Left cardiac atrium (tissue), 4 donors: ENCODE results near the gene CTDSP1. TPM values are rescaled to one million over a fixed set of nuclear protein-coding genes. Genes with fewer than 3 reads are reported as not detected.

Experiments used
- ATAC-seq, 2 donors: fragments of 200-7000 bp; cut with Tn5 transposase; one replicate each; pipeline ENCODE4 v1.9.1; 2020; ENCODE audit warnings: mild to moderate bottlenecking in 2 of 2, moderate library complexity in 2 of 2
- DNase-seq: peaks from one replicate; pipeline ENCODE4 v3.0.0-alpha.2; 2020
- intact Hi-C, 2 donors: fragments of 100-400 bp; cut with DNase I; formaldehyde crosslinking; loops; one replicate each; pipeline versions ENCODE4 v1.14.1 to v1.15.1; 2022 to 2023
- total RNA-seq, 2 donors: library from RNA; stranded (reverse); fragmentation: NEBNext Ultra II Directional; extraction: Animal tissue kit (Norgen Biotek cat#: 25700); gene quantifications; one replicate each; pipeline ENCODE4 v1.2.1, GENCODE V29; 2021
- donor health status: DM: no; HTN: yes; CAD: no.
- donor health status: DM: no; HTN: yes; CAD: no; lungs with severe emphysema.
- donor health status: DM: yes; HTN: yes; CAD: no.
- donor health status: Dilated cardiomyopathy.

Gene CTDSP1
- total RNA-seq, 2 donors from 2014 or later: 101 to 106 TPM

GRCh38 chr2:218395826-218396687 lies 3.6 kb upstream of the CTDSP1 start:
- DNase-seq: peak; percentile 94
- intact Hi-C loops: loop anchor here (2.0 to 10.0 kb wide), 2 partner anchors 101 to 103 kb away; partner anchors contain the start of gene TMBIM1 (in 2 of the 2)

GRCh38 chr2:218396688-218397462 lies 2.8 kb upstream of the CTDSP1 start:
- DNase-seq (peak; percentile 84), ATAC-seq (peak; percentile 8 to 11)
- intact Hi-C loops: loop anchor here (2.0 to 10.0 kb wide), 2 partner anchors 102 to 104 kb away; partner anchors contain the start of gene TMBIM1 (in 2 of the 2)

More at GRCh38 chr2:218395826-218396687, 3.6 kb upstream of the CTDSP1 start:
- peak; percentile 66 to 71 for ATAC-seq

GRCh38 chr2:218397463-218397819 lies 2.2 kb upstream of the CTDSP1 start:
- intact Hi-C loops: loop anchor here (2.0 to 10.0 kb wide), 2 partner anchors 103 to 105 kb away; partner anchors contain the start of gene TMBIM1 (in 2 of the 2)
- DNase-seq: no peak
- no peak for ATAC-seq

- intact Hi-C loops: loop anchor here (2.0 to 10.0 kb wide), 2 partner anchors 103 to 105 kb away; partner anchors contain the start of gene TMBIM1 (in 2 of the 2)
- DNase-seq (peak; percentile 88), ATAC-seq (peak; percentile 12 to 21)
Measured at GRCh38 chr2:218397820-218398436, 1.7 kb upstream of the CTDSP1 start.

- ATAC-seq (peak; percentile 52 to 58), DNase-seq (peak; percentile 87)
- intact Hi-C loops: loop anchor here in 1 of 2 donors (10.0 kb wide), 1 partner anchor 104 kb away; the partner anchor contains the start of gene TMBIM1
Measured at GRCh38 chr2:218398437-218399390, 954 bp upstream of the CTDSP1 start.

DNA sequence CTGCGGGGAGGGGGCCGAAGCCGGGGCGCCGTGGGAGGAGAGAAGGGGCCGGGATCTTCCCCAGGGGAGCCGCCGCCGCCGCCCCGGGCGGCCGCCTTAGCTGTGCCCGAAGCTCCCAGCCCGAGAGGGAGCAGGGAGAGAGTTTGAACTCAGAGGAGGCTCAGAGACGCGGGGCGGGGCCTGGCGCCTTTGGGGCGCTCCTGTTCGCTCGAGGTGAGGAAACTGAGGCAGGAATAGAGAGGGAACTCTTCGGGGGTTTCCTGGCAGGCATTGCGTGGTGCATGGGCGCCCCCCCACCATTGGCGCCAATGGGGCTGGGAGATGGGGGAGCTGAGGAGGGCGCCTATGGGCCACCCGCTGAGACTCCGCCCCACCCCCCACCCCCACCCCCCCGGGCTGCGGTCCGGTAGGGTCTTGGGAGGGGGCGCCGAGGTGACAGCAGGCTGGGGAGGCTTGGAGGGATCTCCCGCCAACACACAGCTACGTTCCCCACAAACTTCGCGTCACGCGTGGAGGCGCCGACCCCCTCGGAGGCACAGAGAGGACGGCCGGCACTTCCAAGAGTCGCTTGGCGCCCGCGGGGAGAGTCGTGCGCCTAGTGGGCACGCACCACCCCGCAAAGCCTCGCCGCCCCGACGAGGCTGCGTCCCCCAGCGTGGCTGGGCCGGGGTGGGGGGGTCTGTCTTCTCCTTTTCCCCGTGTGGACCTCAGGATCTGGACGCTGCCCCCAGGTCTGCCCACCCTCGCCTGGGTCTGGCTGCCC lies 680 bp downstream of the CTDSP1 start:
- intact Hi-C loops: no loop called here
- DNase-seq (peak; percentile 60), ATAC-seq (peak in 1 of 2 donors; percentile 0)

GRCh38 chr2:218400930-218401881 lies 1.5 kb downstream of the CTDSP1 start:
- peak; percentile 36 for DNase-seq
- intact Hi-C loops: no loop called here
- ATAC-seq: no peak

- ATAC-seq (no peak), DNase-seq (peak; percentile 26)
- intact Hi-C loops: no loop called here
Measured at GRCh38 chr2:218401890-218402289, 2.2 kb downstream of the CTDSP1 start.

DNA sequence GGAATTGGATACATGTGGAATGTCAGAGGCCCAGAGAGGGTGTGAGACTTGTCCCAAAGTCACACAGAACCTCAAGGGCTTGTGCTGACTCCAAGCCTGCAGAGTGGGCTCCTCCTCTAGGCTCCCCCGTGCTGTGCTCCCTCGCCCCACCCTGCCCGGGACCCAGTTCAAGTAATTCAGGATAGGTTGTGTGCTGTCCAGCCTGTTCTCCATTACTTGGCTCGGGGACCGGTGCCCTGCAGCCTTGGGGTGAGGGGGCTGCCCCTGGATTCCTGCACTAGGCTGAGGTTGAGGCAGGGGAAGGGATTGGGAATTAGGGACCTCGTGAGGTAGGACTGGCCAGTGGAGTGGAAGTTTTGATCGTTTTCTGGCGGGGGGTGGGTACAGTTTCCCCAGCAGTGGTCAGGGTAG lies 2.8 kb downstream of the CTDSP1 start:
- ATAC-seq (no peak), DNase-seq (peak; percentile 25)
- intact Hi-C loops: no loop called here

- DNase-seq (peak; percentile 26), ATAC-seq (no peak)
- intact Hi-C loops: no loop called here
Measured at GRCh38 chr2:218402911-218403411, 3.3 kb downstream of the CTDSP1 start.

DNA sequence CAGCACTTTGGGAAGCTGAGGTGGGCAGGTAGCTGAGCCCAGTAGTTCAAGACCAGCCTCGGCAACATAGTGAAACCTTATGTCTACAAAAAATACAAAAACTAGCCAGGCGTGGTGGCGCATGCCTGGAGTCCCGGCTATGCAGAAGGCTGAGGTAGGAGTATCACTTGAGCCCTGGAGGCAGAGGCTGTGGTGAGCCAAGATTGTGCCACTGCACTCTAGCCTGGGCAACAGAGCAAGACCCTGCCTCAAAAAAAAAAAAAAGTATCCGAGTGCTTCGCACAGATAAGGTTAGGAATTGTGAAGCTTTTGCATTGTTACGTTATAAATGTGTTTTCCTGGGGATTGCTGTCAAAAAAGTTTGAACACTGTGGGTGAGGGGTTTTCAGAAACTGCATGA lies 4.1 kb downstream of the CTDSP1 start:
- intact Hi-C loops: no loop called here
- DNase-seq: no peak
- no peak for ATAC-seq

DNA sequence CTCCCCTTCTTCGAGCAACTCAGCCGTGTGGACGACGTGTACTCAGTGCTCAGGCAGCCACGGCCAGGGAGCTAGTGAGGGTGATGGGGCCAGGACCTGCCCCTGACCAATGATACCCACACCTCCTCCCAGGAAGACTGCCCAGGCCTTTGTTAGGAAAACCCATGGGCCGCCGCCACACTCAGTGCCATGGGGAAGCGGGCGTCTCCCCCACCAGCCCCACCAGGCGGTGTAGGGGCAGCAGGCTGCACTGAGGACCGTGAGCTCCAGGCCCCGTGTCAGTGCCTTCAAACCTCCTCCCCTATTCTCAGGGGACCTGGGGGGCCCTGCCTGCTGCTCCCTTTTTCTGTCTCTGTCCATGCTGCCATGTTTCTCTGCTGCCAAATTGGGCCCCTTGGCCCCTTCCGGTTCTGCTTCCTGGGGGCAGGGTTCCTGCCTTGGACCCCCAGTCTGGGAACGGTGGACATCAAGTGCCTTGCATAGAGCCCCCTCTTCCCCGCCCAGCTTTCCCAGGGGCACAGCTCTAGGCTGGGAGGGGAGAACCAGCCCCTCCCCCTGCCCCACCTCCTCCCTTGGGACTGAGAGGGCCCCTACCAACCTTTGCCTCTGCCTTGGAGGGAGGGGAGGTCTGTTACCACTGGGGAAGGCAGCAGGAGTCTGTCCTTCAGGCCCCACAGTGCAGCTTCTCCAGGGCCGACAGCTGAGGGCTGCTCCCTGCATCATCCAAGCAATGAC lies 4.8 kb downstream of the CTDSP1 start:
- ATAC-seq: no peak
- no peak for DNase-seq
- intact Hi-C loops: loop anchor here in 1 of 2 donors (5.0 kb wide), 1 partner anchor 63 kb away; no protein-coding TSS in a partner anchor

GRCh38 chr2:218405086-218405745 lies 5.5 kb downstream of the CTDSP1 start:
- DNase-seq (no peak), ATAC-seq (no peak)
- intact Hi-C loops: loop anchor here in 1 of 2 donors (5.0 kb wide), 1 partner anchor 62 kb away; no protein-coding TSS in a partner anchor

DNA sequence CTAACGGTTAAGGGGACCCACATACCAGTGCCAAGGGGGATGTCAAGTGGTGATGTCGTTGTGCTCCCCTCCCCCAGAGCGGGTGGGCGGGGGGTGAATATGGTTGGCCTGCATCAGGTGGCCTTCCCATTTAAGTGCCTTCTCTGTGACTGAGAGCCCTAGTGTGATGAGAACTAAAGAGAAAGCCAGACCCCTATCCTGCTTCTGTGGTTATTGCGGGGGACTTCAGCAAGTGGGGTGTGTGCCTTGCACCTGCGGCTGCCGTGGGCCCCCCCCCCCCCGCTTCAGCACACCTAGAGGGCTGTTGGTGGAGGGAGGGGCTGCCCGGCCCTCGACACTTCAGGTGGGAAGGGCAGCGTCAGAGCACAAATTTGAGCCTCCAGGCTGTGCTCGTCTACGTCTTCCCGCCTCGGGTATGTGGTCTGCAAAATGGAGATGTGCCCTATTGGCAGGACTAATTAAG lies 6.1 kb downstream of the CTDSP1 start:
- DNase-seq (no peak), ATAC-seq (peak in 1 of 2 donors; percentile 0)
- intact Hi-C loops: loop anchor here in 1 of 2 donors (5.0 kb wide), 1 partner anchor 62 kb away; no protein-coding TSS in a partner anchor
